GM23338 (cell line): Measurements from ENCODE around the gene ATG4B. TPM values are rescaled to one million over a fixed set of nuclear protein-coding genes. Genes with fewer than 3 reads are reported as not detected.

ENCODE experiments used
- ATAC-seq: fragments of 200-7000 bp; cut with Tn5 transposase; 3 replicates; pipeline ENCODE4 v1.9.1; 2020
- DNase-seq: peaks from one replicate; pipeline ENCODE4 v3.0.0-alpha.2; 2015; ENCODE audit warnings: low spot score
- H2AFZ ChIP-seq: fragments of 200-600 bp; sonication (generic); 2 replicates; pipeline ENCODE4 v1.8.0; 2016; ENCODE audit warnings: antibody characterized with exemption, mild to moderate bottlenecking, moderate library complexity
- H3F3A ChIP-seq: fragments of 200-600 bp; sonication (generic); replicated peaks from 2 replicates; pipeline ENCODE4 v1.8.0; 2017; ENCODE audit warnings: antibody characterized with exemption, mixed run types, low read depth
- H3K27ac ChIP-seq: fragments of 200-600 bp; sonication (generic); 2 replicates; pipeline ENCODE4 v1.6.1; 2016; ENCODE audit warnings: low read depth
- H3K27me3 ChIP-seq: fragments of 200-600 bp; sonication (generic); 2 replicates; pipeline ENCODE4 v1.8.0; 2016; ENCODE audit warnings: mild to moderate bottlenecking, mixed run types, moderate library complexity; ENCODE audit not compliant: insufficient read depth
- H3K36me3 ChIP-seq: fragments of 200-600 bp; sonication (generic); 2 replicates; pipeline ENCODE4 v1.8.0; 2016; ENCODE audit warnings: mild to moderate bottlenecking; ENCODE audit not compliant: insufficient read depth
- H3K4me1 ChIP-seq: fragments of 200-600 bp; sonication (generic); 2 replicates; pipeline ENCODE4 v1.8.0; 2016; ENCODE audit warnings: mild to moderate bottlenecking, moderate library complexity; ENCODE audit not compliant: insufficient read depth
- H3K4me2 ChIP-seq: fragments of 200-600 bp; sonication (generic); 2 replicates; pipeline ENCODE4 v1.7.1; 2017; ENCODE audit warnings: mixed run types
- H3K4me3 ChIP-seq: fragments of 200-600 bp; sonication (generic); 2 replicates; pipeline ENCODE4 v1.6.1; 2016; ENCODE audit warnings: mixed run types
- H3K79me2 ChIP-seq: fragments of 200-600 bp; sonication (generic); replicated peaks from 2 replicates; pipeline ENCODE4 v1.8.0; 2017; ENCODE audit warnings: mild to moderate bottlenecking; ENCODE audit not compliant: insufficient read depth
- H3K9me2 ChIP-seq: fragments of 200-600 bp; sonication (generic); 2 replicates; pipeline ENCODE4 v1.8.0; 2017; ENCODE audit not compliant: insufficient read depth
- H4K20me1 ChIP-seq: fragments of 200-600 bp; sonication (generic); replicated peaks from 2 replicates; pipeline ENCODE4 v1.8.0; 2017; ENCODE audit warnings: mild to moderate bottlenecking; ENCODE audit not compliant: insufficient read depth
- H3K27ac Mint-ChIP-seq: 2 replicates; pipeline ENCODE4 v1.8.0; 2020; ENCODE audit warnings: inconsistent platforms, mild to moderate bottlenecking, moderate library complexity, mixed read lengths
- H3K27me3 Mint-ChIP-seq: 3 replicates; pipeline ENCODE4 v1.8.0; 2022; ENCODE audit warnings: low read depth, mild to moderate bottlenecking, moderate library complexity, mixed read lengths, inconsistent platforms; ENCODE audit not compliant: insufficient read depth, poor library complexity
- H3K36me3 Mint-ChIP-seq: 3 replicates; pipeline ENCODE4 v1.8.0; 2021; ENCODE audit warnings: low read depth, mild to moderate bottlenecking, inconsistent platforms, moderate library complexity, mixed read lengths
- H3K4me1 Mint-ChIP-seq: 3 replicates; pipeline ENCODE4 v1.8.0; 2020; ENCODE audit warnings: mild to moderate bottlenecking, inconsistent platforms, mixed read lengths
- H3K4me3 Mint-ChIP-seq: 3 replicates; pipeline ENCODE4 v1.8.0; 2021; ENCODE audit warnings: moderate library complexity, mild to moderate bottlenecking, inconsistent platforms, mixed read lengths
- H3K9me3 Mint-ChIP-seq: 3 replicates; pipeline ENCODE4 v1.8.0; 2020; ENCODE audit warnings: moderate library complexity, mild to moderate bottlenecking, inconsistent platforms, mixed read lengths
- CREB1 ChIP-seq: fragments of 250-450 bp; sonication (Bioruptor Pico); IDR thresholded peaks from 2 replicates; pipeline ENCODE4 v1.5.0; 2020; ENCODE audit warnings: low read depth, mild to moderate bottlenecking, moderate library complexity
- EZH2 ChIP-seq: fragments of 200-600 bp; sonication (generic); IDR thresholded peaks from one replicate; pipeline ENCODE4 v1.8.0; 2017; ENCODE audit warnings: antibody characterized with exemption, mild to moderate bottlenecking, low read depth; ENCODE audit not compliant: unreplicated experiment
- EZH2phosphoT487 ChIP-seq: fragments of 200-600 bp; sonication (generic); IDR thresholded peaks from one replicate; pipeline ENCODE4 v1.8.1; 2018; ENCODE audit warnings: antibody characterized with exemption; ENCODE audit not compliant: unreplicated experiment
- JUNB ChIP-seq: IDR thresholded peaks from one replicate; pipeline ENCODE4 v1.6.1; 2016; ENCODE audit warnings: antibody characterized with exemption; ENCODE audit not compliant: unreplicated experiment
- NANOG ChIP-seq: IDR thresholded peaks from 2 replicates; pipeline ENCODE4 v1.6.1; 2016; ENCODE audit warnings: antibody characterized with exemption, borderline replicate concordance
- POLR2AphosphoS5 ChIP-seq: IDR thresholded peaks from 2 replicates; pipeline ENCODE4 v1.6.1; 2016; ENCODE audit warnings: antibody characterized with exemption, low read depth
- STAT1 ChIP-seq: IDR thresholded peaks from one replicate; pipeline ENCODE4 v1.6.1; 2016; ENCODE audit warnings: antibody characterized with exemption; ENCODE audit not compliant: unreplicated experiment
- ZNF114 ChIP-seq: fragments of 250-450 bp; sonication (Bioruptor Pico); IDR thresholded peaks from 2 replicates; pipeline ENCODE4 v1.5.0; 2020; ENCODE audit warnings: mild to moderate bottlenecking, moderate library complexity
- ZNF331 ChIP-seq: fragments of 250-450 bp; sonication (Bioruptor Pico); IDR thresholded peaks from 2 replicates; pipeline ENCODE4 v1.5.0; 2020; ENCODE audit warnings: low read depth, mild to moderate bottlenecking, moderate library complexity
- polyA plus RNA-seq: library from polyadenylated mRNA; unstranded; fragments of >200 nt; fragmentation: Nextera tagmentation; extraction: Ambion mirVana; gene quantifications from 2 replicates; pipeline ENCODE4 v1.2.1, GENCODE V29; 2016
- total RNA-seq: library from RNA; depleted of rRNA; stranded (reverse); fragments of >200 nt; shearing (Covaris generic); gene quantifications from 2 replicates; pipeline ENCODE4 v1.2.3, GENCODE V29; 2014
- TF ChIP-seq, protein P1 (sequence below): IDR thresholded peaks from 2 replicates; pipeline ENCODE4 v1.6.1; 2016; ENCODE audit warnings: antibody characterized with exemption
- TF ChIP-seq, protein P2 (sequence below): fragments of 250-450 bp; sonication (Bioruptor Pico); IDR thresholded peaks from 2 replicates; pipeline ENCODE4 v1.5.0; 2020; ENCODE audit warnings: mild to moderate bottlenecking, moderate library complexity
- TF ChIP-seq, protein P3 (sequence below): IDR thresholded peaks from one replicate; pipeline ENCODE4 v1.6.1; 2018; ENCODE audit warnings: antibody characterized with exemption; ENCODE audit not compliant: unreplicated experiment
- TF ChIP-seq, protein P4 (sequence below), 2 experiments: fragments of 200-600 bp in 1 of 2; sonication (generic) in 1 of 2; conservative IDR thresholded peaks; 2 replicates each; pipeline versions ENCODE4 v1.5.1 to v1.6.1; 2016 to 2017; ENCODE audit warnings: antibody characterized with exemption in 2 of 2, low read depth in 2 of 2, mild to moderate bottlenecking in 2 of 2, moderate library complexity in 1 of 2

Gene ATG4B
- total and polyA plus RNA-seq, 2 experiments from 2014 or later, result 102 to 104 TPM

DNA sequence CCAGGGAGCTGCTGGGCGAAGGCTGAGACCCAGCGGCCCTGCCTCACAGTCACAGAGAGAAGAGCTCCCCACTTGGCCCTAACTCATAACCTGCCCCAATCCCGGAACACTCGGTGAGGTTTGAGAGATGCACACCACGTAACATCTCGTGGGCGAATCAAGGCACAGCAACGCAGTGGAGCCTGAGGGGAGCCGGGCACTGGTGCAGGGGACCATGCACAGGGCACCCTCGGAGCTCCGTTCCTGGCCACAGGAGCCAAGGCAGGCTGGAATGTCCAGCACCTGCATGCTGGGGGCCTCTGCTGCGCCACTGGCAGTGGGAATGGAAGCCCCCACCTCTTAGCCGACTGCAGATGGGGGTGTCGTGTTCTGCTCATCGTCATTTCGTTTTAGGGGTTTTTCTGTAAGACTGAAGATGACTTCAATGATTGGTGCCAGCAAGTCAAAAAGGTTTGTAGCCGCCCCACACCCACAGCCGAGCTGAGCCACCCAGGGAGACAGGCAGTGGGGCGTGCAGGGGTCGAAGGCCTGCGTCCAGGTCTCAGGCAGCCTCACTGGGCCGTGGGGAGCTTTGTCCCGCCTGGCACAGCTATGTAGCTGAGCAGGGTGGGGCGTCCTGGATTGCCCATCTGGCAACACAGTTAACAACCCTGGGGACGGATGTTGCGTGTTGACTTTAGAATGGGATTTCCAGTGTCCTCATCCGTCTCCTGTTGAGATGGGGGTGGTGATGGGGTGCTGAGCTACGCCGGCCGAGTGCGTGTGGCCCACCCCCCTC lies 33.0 kb downstream of the ATG4B start:
- H3K27ac Mint-ChIP-seq, result no peak overlapping the region
- ATAC-seq, result no peak

More for the DNA sequence above, 33.0 kb downstream of the ATG4B start:
- Histone ChIP-seq H3K4me1 (no peaks in the 10 kb centered on the region), H3K27me3 (no peaks in the 10 kb centered on the region), H3K27ac (no peak overlapping the region), H3K4me3 (no peak overlapping the region), H3K4me2 (no peak overlapping the region), H4K20me1 (no peaks in the 10 kb centered on the region; the same call in 1 of the 2 replicates), H3K9me2 (no peaks in the 10 kb centered on the region), H3K36me3 (peaks cover 4% of the 10 kb centered on the region; the same call in 1 of the 2 replicates), H3K79me2 (no peaks in the 10 kb centered on the region), H3F3A (peaks cover 2% of the 10 kb centered on the region), H2AFZ (no peak overlapping the region)
- TF ChIP-seq EZH2 (no peak), ZNF114 (CRISPR knock-in tag) (no peak), EZH2phosphoT487 (no peak), POLR2AphosphoS5 (no peak), ZNF331 (CRISPR knock-in tag) (no peak), JUNB (no peak), CREB1 (no peak), NANOG (no peak), STAT1 (no peak)
- TF ChIP-seq, protein P1, sequence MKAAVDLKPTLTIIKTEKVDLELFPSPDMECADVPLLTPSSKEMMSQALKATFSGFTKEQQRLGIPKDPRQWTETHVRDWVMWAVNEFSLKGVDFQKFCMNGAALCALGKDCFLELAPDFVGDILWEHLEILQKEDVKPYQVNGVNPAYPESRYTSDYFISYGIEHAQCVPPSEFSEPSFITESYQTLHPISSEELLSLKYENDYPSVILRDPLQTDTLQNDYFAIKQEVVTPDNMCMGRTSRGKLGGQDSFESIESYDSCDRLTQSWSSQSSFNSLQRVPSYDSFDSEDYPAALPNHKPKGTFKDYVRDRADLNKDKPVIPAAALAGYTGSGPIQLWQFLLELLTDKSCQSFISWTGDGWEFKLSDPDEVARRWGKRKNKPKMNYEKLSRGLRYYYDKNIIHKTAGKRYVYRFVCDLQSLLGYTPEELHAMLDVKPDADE, result no peak
- TF ChIP-seq, protein P2, sequence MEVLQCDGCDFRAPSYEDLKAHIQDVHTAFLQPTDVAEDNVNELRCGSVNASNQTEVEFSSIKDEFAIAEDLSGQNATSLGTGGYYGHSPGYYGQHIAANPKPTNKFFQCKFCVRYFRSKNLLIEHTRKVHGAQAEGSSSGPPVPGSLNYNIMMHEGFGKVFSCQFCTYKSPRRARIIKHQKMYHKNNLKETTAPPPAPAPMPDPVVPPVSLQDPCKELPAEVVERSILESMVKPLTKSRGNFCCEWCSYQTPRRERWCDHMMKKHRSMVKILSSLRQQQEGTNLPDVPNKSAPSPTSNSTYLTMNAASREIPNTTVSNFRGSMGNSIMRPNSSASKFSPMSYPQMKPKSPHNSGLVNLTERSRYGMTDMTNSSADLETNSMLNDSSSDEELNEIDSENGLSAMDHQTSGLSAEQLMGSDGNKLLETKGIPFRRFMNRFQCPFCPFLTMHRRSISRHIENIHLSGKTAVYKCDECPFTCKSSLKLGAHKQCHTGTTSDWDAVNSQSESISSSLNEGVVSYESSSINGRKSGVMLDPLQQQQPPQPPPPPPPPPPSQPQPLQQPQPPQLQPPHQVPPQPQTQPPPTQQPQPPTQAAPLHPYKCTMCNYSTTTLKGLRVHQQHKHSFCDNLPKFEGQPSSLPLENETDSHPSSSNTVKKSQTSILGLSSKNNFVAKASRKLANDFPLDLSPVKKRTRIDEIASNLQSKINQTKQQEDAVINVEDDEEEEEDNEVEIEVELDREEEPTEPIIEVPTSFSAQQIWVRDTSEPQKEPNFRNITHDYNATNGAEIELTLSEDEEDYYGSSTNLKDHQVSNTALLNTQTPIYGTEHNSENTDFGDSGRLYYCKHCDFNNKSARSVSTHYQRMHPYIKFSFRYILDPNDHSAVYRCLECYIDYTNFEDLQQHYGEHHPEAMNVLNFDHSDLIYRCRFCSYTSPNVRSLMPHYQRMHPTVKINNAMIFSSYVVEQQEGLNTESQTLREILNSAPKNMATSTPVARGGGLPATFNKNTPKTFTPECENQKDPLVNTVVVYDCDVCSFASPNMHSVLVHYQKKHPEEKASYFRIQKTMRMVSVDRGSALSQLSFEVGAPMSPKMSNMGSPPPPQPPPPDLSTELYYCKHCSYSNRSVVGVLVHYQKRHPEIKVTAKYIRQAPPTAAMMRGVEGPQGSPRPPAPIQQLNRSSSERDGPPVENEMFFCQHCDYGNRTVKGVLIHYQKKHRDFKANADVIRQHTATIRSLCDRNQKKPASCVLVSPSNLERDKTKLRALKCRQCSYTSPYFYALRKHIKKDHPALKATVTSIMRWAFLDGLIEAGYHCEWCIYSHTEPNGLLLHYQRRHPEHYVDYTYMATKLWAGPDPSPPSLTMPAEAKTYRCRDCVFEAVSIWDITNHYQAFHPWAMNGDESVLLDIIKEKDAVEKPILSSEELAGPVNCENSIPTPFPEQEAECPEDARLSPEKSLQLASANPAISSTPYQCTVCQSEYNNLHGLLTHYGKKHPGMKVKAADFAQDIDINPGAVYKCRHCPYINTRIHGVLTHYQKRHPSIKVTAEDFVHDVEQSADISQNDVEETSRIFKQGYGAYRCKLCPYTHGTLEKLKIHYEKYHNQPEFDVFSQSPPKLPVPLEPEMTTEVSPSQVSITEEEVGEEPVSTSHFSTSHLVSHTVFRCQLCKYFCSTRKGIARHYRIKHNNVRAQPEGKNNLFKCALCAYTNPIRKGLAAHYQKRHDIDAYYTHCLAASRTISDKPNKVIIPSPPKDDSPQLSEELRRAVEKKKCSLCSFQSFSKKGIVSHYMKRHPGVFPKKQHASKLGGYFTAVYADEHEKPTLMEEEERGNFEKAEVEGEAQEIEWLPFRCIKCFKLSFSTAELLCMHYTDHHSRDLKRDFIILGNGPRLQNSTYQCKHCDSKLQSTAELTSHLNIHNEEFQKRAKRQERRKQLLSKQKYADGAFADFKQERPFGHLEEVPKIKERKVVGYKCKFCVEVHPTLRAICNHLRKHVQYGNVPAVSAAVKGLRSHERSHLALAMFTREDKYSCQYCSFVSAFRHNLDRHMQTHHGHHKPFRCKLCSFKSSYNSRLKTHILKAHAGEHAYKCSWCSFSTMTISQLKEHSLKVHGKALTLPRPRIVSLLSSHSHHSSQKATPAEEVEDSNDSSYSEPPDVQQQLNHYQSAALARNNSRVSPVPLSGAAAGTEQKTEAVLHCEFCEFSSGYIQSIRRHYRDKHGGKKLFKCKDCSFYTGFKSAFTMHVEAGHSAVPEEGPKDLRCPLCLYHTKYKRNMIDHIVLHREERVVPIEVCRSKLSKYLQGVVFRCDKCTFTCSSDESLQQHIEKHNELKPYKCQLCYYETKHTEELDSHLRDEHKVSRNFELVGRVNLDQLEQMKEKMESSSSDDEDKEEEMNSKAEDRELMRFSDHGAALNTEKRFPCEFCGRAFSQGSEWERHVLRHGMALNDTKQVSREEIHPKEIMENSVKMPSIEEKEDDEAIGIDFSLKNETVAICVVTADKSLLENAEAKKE (CRISPR knock-in tag), result no peak
- TF ChIP-seq, protein P3, sequence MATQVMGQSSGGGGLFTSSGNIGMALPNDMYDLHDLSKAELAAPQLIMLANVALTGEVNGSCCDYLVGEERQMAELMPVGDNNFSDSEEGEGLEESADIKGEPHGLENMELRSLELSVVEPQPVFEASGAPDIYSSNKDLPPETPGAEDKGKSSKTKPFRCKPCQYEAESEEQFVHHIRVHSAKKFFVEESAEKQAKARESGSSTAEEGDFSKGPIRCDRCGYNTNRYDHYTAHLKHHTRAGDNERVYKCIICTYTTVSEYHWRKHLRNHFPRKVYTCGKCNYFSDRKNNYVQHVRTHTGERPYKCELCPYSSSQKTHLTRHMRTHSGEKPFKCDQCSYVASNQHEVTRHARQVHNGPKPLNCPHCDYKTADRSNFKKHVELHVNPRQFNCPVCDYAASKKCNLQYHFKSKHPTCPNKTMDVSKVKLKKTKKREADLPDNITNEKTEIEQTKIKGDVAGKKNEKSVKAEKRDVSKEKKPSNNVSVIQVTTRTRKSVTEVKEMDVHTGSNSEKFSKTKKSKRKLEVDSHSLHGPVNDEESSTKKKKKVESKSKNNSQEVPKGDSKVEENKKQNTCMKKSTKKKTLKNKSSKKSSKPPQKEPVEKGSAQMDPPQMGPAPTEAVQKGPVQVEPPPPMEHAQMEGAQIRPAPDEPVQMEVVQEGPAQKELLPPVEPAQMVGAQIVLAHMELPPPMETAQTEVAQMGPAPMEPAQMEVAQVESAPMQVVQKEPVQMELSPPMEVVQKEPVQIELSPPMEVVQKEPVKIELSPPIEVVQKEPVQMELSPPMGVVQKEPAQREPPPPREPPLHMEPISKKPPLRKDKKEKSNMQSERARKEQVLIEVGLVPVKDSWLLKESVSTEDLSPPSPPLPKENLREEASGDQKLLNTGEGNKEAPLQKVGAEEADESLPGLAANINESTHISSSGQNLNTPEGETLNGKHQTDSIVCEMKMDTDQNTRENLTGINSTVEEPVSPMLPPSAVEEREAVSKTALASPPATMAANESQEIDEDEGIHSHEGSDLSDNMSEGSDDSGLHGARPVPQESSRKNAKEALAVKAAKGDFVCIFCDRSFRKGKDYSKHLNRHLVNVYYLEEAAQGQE, result no peak
- TF ChIP-seq, protein P4, sequence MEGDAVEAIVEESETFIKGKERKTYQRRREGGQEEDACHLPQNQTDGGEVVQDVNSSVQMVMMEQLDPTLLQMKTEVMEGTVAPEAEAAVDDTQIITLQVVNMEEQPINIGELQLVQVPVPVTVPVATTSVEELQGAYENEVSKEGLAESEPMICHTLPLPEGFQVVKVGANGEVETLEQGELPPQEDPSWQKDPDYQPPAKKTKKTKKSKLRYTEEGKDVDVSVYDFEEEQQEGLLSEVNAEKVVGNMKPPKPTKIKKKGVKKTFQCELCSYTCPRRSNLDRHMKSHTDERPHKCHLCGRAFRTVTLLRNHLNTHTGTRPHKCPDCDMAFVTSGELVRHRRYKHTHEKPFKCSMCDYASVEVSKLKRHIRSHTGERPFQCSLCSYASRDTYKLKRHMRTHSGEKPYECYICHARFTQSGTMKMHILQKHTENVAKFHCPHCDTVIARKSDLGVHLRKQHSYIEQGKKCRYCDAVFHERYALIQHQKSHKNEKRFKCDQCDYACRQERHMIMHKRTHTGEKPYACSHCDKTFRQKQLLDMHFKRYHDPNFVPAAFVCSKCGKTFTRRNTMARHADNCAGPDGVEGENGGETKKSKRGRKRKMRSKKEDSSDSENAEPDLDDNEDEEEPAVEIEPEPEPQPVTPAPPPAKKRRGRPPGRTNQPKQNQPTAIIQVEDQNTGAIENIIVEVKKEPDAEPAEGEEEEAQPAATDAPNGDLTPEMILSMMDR (conservative IDR thresholded peaks at IDR 0.05; ENCODE audit: low read depth in 2 of 2), result no peak
- H3K4me3 Mint-ChIP-seq, result no peak overlapping the region
- no peak for DNase-seq
- peaks cover 51% of the 10 kb centered on the region for H3K36me3 Mint-ChIP-seq
- H3K27me3 Mint-ChIP-seq, result peaks cover 9% of the 10 kb centered on the region
- peaks cover 7% of the 10 kb centered on the region for H3K4me1 Mint-ChIP-seq
- H3K9me3 Mint-ChIP-seq, result no peaks in the 10 kb centered on the region
